Renal cortical epithelial cell (primary cell): Measurements from ENCODE around the gene UPF3B. TPM values are rescaled to one million over a fixed set of nuclear protein-coding genes. Genes with fewer than 3 reads are reported as not detected.
"Not testable (repeated sequence)": the region's sequence is repeated elsewhere in the genome, so short reads cannot be mapped to it uniquely, and the experiment has no call there.

ENCODE experiments used
- DNase-seq: peaks from one replicate; pipeline ENCODE4 v3.0.0-alpha.2; 2011; ENCODE audit warnings: low read depth
- total RNA-seq: library from RNA; depleted of rRNA; stranded (reverse); fragments of >200 nt; gene quantifications from 2 replicates; pipeline ENCODE4 v1.2.3, GENCODE V29; 2014

UPF3B gene
- total RNA-seq, 1 donor from 2014 or later: 3.7 TPM

DNA sequence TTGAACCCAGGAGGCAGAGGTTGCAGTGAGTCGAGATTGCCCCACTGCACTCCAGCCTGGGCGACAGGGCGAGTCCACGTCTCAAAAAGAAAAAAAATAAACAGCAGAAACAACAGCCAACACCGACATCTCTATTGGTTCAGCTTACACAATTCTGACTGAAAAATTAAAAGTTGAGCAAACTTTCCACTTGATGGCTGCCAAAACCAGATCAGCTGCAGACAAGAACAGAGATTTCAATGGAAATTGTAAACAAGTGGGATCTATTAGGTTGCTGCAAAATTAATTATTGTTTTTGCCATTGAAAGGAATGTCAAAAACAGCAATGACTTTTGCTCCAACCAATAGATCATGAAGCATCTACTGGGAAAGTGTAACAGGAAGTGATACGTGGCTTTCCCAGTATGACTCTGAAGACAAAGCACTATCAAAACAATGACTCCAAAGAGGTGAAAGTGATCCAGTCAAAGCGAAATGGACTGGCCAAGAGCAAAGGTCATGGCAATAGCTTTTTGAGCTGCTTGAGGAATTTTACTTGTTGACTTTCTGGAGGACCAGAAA, 26.3 kb downstream of the UPF3B start:
- peak; percentile 40 for DNase-seq

DNA sequence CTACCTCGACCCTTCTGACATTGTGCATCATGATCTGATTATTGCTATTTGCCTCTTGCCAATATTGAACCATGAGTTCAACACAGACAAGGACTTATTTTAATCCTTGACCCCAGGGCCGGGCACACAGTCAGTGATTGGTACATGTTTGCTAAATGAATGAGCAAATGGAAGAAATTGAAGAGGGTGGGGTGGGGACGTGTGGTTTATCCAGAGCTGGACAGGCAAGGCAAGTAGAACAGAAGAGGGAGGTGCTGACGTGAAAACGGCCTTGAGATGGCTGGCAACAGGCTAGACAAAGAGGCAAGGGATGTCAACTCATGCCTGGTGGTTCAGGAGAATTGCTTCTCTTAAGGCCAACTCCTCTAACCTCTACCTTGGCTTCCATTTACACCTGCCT, 28.5 kb downstream of the UPF3B start:
- DNase-seq: not testable (repeated sequence)

DNA sequence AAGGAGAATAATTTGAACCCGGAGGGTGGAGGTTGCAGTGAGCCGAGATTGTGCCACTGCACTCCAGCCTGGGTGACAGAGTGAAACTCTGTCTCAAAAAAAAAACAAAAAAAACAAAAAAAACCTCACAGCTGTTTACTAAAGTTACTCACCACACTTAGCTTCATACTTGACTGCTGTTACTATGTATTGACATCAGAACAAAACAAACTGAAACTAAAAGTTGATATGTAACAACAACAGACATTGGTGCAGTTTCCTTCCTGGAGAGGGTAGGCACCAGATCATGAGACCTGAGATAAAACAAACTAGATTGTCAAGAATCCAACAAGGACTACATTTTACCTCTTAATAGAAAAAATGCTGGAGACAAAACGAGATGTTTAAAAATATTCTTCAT, 31.1 kb downstream of the UPF3B start:
- DNase-seq: peak; percentile 78

DNA sequence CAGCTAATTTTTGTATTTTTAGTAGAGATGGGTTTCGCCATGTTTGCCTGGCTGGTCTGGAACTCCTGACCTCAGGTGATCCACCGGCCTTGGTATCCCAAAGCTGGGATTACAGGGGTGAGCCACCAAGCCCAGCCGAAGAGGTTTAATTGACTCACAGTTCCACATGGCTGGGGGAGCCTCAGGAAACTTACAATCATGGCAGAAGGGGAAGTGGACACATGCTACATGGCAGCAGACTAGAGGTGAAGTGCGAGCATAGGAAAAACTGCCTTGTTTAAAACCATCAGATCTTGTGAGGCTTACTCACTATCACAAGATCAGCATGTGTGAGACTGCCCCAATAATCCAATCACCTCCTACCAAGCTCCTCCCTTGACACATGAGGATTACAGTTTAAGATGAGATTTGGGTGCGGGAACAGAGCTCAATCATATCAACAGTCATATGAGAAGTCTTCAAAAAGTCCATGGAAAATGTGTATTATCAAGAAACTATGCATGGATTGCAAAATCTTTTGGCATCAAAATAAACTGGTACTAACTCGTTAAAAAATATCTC, 35.6 kb downstream of the UPF3B start:
- no peak for DNase-seq

DNA sequence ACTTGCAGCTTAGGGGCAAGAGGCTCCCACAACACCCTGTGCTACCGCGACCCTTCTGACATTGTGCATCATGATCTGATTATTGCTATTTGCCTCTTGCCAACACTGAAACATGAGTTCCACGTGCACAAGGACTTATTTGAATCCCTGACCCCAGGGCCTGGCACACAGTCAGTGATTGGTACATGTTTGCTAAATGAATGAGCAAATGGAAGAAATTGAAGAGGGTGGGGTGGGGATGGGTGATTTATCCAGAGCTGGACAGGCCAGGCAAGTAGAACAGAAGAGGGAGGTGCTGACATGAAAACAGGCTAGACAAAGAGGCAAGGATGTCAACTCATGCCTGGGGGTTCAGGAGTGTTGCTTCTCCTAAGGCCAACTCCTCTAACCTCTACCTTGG, 36.5 kb downstream of the UPF3B start:
- no peak for DNase-seq

DNA sequence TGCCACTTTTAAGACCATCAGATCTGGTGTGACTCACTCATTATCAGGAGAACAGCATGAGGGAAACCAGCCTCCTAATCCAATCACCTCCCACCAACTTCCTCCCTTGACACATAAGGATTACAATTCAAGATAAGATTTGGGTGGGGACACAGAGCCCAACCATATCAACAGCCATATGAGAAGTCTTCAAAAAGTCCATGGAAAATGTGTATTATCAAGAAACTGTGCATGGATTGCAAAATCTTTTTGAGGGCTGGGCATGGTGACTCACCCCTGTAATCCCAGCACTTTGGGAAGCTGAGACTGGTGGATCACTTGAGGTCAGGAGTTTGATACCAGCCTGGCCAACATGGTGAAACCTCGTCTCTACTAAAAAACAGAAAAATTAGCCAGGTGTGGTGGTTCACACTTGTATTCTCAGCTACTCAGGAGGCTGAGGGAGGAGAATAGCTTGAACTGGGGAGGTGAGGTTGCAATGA, 43.5 kb downstream of the UPF3B start:
- DNase-seq: no peak

DNA sequence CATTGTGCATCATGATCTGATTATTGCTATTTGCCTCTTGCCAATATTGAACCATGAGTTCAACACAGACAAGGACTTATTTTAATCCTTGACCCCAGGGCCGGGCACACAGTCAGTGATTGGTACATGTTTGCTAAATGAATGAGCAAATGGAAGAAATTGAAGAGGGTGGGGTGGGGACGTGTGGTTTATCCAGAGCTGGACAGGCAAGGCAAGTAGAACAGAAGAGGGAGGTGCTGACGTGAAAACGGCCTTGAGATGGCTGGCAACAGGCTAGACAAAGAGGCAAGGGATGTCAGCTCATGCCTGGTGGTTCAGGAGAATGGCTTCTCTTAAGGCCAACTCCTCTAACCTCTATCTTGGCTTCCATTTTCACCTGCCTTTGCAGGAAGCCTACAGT, 44.3 kb downstream of the UPF3B start:
- not testable (repeated sequence) for DNase-seq

DNA sequence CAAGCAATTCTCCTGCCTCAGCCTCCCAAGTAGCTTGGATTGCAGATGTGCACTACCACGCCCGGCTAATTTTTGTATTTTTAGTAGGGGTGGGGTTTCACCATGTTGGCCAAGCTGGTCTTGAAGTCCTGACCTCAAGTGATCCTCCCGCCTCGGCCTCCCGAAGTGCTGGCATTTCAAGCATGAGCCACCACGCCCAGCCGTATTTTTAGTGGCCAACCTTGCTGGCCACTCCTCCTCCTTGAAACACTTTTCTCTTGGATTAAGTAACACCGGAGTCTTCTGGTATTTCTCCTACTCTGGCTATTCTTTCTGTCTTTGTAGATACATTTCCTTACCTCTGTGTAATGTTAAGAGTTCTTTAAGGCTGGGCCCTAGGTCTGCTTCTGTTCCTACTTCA, 50.2 kb downstream of the UPF3B start:
- no peak for DNase-seq

DNA sequence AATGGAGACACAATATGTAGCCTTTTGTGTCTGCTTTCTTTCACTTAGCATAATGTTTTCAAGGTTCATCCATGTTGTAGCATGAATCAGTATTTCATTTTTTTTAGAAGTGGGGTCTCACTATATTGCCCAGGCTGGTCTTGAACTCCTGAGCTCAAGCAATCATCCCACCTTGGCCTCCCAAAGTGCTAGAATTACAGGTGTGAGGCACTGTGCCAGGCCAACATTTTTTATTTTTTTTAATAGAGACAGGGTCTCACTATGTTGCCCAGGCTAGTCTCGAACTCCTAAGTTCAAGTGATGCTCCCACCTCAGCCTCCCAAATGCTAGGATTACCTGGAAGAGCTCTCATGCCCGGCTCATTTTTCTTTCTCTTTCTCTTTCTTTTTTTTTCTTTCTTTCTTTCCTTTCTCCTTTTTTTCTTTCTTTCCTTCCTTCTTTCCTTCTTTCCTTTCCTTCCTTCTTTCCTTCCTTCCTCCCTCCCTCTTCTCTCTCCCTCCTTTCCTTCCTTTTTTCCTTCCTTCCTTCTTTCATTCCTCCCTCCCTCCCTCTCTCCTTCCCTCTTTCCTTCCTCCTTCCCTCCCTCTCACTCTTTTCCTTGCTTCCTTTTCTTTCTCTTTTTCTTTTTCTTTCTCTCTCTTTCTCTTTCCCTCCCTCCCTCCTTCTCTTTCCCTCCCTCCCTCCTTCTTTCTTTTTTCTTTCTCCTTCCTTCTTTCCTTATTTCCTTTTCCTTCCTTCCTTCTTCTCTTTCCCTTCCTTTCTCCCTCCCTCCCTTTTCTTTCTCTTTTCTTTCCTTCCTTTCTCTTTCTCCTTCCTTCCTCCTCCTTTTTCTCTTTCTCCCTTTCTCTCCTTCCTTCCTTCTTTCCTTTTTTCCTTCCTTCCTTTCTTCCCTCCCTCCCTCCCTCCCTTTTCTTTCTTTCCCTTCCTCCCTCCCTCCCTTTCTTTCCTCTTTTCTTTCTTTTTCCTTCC, 51.2 kb downstream of the UPF3B start:
- no peak for DNase-seq

DNA sequence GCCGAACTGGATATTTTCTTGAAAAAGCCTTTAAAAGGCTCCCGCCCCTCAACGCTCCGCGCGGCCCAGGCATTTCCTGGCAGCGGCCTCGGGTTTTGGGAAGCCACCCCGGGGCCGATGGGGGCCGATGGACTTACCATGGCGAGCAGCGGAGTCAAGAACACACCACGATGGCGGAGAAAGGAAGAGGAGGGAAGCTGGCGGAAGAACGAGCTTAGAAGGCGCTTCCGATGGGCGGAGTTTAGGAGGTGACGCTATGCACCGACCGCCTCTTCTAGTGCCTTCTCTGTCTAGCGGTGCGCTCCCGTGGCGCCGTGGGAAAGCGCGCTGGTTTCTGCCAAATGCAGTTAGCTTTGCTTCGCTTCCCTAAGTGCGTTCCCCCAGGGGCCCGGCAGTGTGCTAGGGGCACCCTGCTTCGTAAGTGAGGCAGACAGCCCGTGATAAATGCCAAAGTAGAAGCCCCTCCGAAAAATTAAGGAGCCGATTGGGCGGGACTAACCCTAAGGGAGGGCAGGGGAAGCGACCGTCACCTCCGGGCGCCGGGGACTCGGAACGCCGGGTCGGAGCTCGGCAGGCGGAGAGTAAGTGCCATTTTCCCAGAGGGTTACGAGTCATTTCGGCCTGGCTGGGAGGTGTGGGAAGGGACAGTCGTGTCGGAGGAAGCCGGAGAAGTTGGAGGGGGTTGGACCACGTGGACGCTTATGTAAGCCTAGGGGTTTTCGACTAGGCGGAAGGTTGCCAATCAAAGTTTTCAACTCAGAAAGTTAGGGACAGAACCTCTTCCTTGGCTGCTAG, 61.1 kb downstream of the UPF3B start, which contains the start of gene RPL39:
Gene RPL39 (minus strand): TSS at position 194 of the 795 bp plus-strand sequence. CDS start 54 bp downstream, at position 140.
- DNase-seq: peak; percentile 80

DNA sequence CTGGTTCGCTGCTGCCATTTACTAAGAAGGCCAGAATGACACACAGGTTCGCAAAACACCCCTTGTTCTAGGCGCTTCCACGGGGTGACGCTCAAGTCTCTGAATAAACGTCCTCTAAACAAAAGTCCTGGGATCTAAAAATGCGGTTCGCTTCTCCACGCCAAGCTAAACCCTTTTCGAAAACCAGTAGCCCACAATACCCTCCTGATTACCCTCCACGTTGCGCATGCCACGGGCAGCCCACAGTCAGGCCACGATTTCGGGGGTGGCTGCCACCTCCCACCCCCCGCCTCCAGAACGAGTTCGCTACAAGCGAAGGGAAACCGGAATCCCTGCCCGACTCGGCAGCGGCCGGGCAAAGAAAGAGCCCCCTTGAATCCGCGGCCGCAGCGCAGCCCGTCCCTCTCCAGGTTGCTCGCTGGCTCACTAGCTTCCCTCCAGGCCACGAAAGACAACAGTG, 61.8 kb downstream of the UPF3B start:
- DNase-seq: peak; percentile 25

DNA sequence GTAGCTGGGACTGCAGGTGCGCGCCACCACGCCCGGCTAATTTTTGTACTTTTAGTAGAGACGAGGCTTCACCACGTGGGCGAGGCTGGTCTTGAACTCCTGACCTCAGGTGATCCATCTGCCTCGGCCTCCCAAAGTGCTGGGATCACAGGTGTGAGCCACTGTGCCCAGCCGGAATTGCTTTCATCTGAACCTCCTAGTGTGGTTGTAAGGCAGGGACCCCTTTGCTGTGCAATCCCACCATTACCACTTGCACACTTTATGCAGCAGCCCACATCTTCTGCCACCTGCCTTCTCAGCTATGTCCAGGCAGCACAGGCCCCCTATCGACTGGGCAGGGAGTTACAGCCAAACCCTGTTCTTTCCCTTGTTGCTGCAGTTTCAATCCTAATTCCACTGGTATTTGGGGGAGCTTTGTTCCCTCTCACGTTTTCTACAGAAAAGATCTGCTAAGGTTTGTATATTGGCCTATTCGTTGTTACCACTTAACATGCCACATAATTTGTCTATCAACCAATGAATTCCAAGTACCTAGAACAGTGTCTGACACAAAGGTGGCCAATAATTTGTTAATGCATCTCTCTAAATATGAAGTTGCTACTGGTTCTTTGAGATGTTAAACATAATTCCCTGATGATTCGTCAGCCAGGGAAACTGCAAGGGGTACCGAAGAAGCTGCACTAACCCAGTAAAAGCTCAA, 67.9 kb downstream of the UPF3B start:
- no peak for DNase-seq

Other genes with a start within 250 kb of the UPF3B start
- 4.9 and 16.6 TPM in 2 replicates for gene NKRF, start 246.5 kb downstream of the UPF3B start, total RNA-seq
- gene SEPTIN6, start 159.8 kb downstream of the UPF3B start, total RNA-seq: 19.4 and 31.5 TPM in 2 replicates
- 0.35 and 0.99 TPM in 2 replicates for gene SOWAHD, start 94.4 kb downstream of the UPF3B start, total RNA-seq
- 3,025 and 7,934 TPM in 2 replicates for gene RPL39, start 61.3 kb downstream of the UPF3B start, total RNA-seq
- 11.1 and 17.0 TPM in 2 replicates for gene RNF113A, start 18.8 kb upstream of the UPF3B start, total RNA-seq
- gene NDUFA1, start 18.9 kb upstream of the UPF3B start, total RNA-seq: 62.9 and 76.4 TPM in 2 replicates
- not detected in 2 replicates for gene AKAP14, start 42.9 kb upstream of the UPF3B start, total RNA-seq
- gene NKAP, start 90.8 kb upstream of the UPF3B start, total RNA-seq: 3.1 and 5.5 TPM in 2 replicates
- gene RHOXF2B, start 224.7 kb upstream of the UPF3B start, total RNA-seq: not detected in 2 replicates